GM19193 (cell line): ENCODE results near the gene PXDN.

Experiments
- POLR2A ChIP-seq: IDR thresholded peaks from 4 replicates; pipeline ENCODE4 v1.6.1; 2011; ENCODE audit not compliant: insufficient read depth, insufficient read length; ENCODE audit errors: extremely low read depth

The PXDN gene

DNA sequence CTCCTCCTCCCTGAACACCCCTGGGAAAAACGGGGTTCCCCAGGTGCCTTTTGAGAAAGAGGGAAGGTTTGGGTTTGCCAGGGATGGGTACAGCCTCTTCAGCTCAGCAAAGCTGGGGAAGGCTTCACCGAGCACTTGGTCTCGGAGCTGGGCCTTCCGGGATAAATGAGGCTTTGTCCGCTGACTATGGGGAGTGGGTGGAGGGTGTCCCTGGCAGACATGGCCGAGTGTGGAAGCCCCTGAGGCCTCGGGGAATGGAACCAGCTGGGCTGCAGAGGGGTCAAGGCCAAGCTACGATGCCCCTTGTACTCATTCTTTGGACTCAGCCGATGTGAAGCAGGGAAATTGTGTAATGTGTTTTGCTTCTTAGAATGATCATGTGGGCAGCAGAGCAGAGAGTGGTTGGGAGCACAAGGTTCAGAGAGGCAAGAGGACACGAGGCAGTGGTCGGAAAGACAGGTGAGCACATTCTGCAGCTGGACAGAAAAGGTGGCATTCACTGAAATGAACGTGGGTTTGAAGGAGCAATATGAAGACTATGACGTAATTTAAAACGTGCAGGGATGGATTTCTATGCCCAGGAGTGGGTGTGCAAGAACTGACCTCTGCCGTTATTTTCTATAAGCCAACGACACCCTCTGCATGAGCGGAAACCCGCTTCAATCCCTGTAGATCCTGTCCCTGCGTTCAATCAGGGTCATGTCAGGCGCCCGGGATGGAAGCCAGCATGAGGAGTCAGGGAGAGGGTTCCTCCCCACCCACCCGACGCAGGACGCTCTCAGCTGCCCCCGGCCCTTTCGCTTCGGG lies 142.6 kb downstream of the PXDN start:
- no peak for TF ChIP-seq POLR2A

DNA sequence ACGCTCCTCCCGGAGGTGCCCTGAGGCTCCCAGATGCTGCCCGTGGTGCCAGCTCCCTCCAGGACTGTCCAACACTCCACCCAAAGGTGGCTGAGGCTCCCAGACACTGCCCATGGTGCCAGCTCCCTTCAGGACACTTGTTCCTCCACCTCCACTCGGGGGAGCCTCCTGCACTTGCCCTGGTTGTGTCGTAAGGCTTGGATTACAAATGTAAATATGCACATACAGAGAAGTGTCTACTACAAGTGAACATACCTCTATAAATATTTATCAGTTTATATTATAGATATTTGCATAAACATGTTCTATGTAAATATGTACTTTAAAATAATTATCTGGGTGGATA lies 143.3 kb downstream of the PXDN start:
- TF ChIP-seq POLR2A = no peak

DNA sequence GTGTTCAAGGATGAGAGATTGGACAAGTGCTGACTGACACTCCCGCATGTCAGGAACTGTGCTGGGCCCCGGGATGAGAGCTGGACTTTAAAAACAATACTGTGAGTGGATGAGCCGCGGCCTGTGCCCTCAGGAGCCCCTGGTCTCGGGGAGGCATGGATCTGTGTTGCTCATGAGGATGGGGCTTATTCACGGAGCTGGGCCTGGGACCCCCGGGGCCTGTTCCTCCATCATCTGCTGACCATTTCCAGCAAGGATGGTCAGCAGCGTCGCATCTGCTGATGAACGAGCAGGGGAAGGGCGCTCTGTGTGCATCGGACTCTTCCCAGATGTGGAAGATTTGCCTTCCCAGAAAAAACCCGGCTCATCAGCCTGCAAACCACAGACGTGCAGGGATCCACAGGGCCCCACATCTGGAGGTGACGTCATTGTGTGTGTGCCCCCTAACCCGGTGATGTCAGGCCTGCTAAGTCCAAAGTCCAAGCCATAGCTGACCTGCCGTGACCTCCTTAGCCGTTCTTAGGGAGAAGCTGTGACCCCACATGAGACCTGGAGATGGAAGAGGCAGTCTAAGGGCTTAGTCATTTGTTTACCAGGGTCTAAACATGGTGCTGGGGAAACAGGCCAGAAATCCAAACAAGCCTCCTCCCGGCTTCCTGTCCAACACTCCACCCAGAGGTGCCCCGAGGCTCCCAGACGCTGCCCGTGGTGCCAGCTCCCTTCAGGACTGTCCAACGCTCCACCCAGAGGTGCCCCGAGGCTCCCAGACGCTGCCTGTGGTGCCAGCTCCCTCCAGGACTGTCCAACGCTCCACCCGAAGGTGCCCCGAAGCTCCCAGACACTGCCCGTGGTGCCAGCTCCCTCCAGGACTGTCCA lies 143.9 kb downstream of the PXDN start:
- no peak for TF ChIP-seq POLR2A

DNA sequence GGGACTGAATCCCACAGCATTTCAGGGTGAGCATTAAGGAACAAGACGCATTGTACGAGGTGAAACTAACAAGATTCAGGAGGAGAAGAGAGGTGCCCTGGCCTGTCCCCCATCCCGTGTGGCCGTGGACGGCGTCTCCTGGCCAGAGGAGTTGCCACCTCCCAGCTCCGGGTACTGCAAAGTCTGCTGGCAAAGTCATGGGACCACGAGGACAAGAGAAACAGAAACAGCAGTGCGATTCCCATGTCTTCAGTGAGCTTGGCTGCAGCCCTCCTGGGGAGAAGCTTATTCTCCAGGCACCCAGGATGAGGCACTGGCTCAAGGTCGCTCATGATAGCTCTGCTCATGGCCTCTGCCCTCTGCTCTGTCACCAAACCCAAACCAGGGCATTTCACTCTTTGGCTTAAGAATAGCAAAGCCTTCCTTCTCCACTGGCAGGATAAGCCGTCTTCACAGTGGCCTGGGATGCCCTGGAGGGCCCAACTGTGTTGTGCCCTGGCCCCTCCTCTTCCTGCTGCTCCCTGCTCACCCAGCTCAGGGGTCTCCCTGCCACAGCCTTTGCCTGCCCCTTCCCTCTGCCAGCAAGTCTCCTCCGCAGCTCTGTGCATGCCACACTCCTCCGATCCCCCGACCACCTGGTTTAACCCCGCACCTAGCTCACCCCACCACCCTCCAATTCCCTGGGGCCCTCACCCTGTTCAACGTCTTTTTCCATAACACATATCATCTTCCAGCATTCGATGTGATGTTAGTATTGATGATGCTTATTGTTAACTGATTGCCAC lies 144.8 kb downstream of the PXDN start:
- no peak for TF ChIP-seq POLR2A

DNA sequence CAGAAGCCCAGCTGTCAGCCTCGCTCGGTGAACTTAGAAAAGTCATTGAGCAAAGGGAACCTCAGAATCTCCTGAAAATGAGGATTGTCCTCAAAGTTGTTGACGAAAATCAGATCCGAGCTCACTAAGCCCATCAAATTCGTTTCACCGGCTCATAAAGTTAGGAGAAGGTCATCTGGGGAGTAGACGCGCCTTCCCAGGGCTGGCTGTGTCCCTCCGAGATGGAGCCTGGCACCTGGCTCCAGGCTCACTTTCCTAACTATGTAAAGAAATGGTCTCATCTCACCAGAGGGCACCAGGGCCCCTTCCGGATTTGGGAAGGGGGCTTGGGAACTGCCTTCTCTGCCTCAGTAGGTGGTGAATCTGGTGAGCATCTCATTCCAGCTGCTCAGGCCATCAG lies 145.5 kb downstream of the PXDN start:
- TF ChIP-seq POLR2A = no peak

DNA sequence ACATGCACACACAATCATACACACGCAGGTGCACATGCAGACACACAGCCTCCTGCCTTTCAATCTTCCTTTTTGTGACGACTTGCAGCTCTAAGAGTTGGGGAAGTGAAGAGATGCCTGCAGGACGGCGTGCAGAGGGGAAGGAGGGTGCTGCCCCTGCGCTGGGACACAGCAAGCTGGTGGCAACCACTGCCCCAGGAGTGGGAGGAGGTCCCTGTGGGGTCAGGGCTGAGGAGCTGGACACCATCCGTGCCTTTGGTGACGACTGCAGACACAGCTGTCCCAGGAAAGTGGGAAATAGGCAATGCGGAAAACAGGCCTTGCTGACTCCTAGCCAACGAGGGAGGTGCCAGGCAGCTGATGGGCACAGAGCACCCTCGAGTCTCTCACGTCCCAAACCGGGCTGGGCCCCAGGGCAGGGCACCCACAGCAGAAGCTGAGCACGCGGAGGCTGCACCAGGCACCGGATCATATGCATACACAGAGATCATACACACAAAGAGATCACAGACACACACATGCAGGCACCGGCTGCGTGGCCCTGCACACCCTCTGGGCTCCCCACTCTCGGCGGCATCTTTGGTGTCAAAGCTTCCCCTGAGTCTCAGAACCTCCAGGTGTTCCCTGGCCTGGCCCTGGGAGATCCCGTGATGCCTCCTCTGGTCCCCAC lies 146.1 kb downstream of the PXDN start:
- TF ChIP-seq POLR2A = no peak

DNA sequence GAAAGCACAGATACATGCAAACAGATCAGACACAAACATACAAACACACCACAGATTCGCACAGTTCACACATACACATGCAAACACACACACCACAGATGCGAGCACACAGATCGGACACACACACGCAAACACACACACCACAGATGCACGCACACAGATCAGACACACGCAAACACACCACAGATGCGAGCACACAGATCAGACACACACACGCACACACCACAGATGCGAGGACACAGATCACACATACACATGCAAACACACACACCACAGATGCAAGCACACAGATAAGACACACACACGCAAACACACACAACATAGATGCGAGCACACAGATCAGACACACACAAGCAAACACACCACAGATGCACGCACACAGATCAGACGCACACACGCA lies 149.0 kb downstream of the PXDN start:
- no peak for TF ChIP-seq POLR2A

DNA sequence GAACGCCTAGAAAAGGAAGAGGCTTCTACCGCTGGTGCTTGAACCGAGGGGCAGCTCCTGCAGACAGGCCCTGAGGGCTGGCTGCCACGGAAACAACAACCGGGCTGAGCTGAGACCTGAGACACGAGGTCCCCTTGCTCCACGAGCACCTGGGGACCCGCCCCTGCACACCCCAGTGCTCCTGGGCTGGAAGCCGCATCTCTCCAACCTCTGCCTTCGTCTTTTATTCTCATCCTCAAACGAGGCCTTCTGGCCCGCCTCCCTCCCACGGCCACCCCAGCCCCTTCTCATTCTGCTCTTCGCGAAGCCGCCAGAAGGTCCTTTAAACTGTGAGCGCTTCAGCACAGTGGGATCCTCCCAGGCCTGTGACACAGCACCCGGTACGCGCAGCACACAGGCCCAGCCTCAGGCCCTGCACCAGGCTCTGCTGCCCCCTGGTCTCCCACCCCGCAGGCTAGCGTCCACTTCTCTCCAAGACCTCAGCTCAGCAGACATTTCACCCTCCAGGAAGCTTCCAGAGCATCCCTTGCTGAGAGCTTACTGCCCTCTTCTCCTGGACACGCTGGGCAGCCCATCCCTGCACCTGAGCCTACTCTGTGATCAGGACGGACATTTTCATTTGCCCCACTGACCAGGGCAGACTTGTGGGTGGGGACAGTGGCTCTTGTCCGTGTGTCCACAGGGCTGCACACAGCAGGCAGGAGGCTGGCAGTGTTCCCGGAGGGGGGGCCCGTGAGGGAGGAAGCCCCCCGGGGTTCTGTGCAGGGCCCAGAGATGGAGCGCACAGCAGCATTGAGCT lies 149.7 kb downstream of the PXDN start:
- TF ChIP-seq POLR2A = no peak

DNA sequence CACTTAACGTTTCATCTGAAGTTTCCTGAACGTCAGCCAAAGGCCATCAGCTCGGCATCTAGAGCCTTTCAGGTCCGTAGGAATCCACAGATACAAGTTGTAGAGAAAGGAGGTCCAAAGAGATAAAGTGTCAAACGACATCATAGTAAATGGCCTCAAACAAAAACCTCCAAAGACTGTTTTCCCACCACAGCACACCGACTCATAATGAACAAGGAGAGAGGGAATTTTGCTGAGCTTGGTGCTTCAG lies 150.3 kb downstream of the PXDN start:
- no peak for TF ChIP-seq POLR2A

DNA sequence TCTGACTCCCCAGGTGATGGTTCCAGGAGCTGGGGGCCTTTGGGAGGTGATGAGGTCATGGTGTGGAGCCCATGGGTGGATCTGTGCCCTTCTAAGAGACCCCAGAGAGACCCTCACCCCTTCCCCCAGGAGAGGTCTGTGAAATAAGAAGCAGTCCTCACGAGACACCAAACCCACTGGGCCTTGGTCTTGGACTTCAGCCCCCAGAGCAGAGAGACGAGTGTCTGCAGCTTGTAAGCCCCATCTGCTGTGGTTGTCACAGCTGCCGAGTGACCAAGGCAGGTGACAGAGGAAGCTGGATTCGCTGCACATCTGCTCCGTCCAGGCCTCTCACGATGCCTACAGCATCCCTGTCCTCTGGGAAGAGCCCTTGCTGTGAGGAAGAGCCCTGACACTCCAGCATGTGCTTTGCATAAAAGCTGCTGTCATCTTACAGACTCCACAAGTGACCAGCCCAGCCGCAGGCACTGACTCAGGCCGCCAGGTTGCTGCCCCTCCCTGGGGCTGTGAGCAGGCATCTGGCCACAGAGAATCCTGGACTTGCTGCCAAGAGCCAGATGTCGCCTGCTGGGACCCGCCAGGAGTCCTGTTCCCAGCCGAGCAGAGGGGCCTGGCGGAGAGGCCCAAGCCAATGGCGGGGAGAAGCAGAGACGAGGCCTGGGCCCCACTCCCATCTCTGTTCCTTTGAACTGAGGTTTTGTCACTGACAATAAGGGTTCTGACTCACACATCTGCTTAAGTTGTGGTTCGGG lies 150.8 kb downstream of the PXDN start:
- no peak for TF ChIP-seq POLR2A

DNA sequence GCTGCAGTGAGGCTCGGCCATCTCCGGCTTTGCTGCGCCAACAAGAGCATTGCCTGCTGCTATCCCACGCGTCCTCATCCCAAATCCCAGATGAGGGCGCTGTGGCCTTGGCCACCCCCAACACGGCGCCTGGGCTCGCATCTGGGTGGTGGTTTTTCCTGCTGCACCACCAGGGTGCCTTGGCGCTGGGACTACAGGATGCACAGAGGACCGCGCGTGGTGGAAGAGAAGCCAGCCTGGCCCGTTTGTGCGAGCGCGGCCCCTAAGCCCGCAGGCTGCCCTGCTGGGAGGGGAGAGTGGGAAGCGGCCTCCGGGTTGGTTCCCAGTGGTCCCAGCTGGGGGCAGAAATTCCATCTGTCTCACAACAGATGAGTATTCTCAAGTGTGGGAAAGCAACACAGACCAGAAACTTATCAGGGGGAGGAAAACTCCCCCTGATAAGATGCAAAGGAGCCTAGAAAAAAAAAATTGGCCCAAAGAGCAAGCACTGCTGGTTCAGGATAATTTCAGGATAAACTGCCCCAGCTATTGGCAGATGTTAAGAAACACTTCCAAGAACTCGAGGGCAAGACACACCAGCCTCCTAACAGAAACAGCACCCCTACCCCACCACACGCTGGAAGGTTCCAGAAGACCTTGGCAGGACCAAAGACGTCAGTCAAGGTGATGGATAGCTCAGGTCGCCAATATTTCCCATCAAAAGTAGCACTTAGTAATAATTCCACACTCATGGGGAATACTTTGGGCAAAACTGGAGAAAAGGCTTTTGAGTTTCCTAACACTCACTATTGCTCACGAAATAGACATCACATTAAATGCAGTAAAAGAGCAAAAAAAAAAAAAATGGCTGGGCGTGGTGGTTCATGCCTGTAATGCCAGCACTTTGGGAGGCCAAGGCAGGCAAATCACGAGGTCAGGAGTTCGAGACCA lies 152.1 kb downstream of the PXDN start:
- TF ChIP-seq POLR2A = no peak

DNA sequence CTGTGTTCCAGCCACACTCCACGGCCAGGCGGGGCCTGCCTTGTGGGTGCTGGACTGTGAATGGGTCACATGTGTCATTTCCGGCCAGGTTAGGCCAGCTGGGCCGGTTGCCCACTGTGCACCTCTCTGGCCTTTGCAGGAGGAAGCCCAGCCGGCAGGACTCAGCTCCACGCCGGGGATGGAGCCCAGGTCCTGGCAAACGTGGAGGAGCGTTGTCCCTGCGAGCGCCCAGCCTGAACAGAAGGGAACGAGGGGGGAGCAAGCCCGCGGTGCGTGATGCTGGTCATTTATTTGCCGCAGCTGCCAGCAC lies 152.9 kb downstream of the PXDN start:
- TF ChIP-seq POLR2A = no peak

DNA sequence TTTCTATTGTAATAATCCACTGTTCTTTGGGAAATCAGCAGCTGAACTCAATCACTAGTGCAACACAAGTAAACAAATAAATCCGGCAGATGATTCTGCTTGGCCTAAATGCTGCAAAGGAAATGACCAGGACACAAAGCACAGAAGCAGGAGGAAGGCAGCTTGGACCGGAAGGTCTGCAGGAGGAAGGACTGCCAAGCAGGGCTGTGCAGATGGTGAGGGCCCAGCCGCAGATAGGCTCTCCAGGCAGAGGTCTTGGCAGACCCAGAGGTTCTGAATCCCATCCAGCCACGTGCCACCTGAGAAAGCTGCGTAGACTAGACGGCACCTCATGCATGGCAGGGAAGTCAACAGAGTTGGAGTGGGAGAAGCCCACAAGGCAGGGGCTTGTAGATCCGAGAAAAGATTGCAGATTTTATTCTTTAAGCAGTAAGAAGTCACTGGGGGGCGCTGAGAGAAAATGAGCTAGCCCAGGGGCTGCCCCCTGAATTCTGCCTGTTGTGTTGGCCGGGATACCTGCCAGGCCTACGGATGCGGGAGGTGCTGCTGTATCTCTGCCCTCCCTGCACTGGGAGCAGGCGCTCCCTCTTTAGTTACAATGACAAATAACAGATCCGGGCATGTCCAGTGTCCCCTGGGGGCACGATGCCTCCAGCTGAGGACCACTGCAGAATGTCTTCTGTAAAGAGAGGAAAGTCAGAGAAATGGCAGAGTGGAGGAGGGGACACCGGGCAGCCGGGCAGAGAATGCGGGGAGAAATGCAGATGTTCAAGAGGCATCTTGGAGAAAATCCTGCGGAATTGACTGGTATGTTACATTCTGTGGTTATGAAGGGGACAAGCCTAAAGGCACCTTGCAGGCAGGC lies 153.5 kb downstream of the PXDN start:
- TF ChIP-seq POLR2A = no peak
